Glutamatergic neuron (in vitro differentiated cells): Measurements from ENCODE around the gene NEK7. TPM values are rescaled to one million over a fixed set of nuclear protein-coding genes. Genes with fewer than 3 reads are reported as not detected.

ENCODE experiments used
- DNase-seq: peaks from one replicate; pipeline ENCODE4 v3.0.0; 2022
- H3K27ac Mint-ChIP-seq: one replicate; pipeline ENCODE4 v1.8.0; 2020; ENCODE audit warnings: mild to moderate bottlenecking, mixed read lengths, inconsistent platforms; ENCODE audit not compliant: unreplicated experiment
- H3K27me3 Mint-ChIP-seq: one replicate; pipeline ENCODE4 v1.8.0; 2020; ENCODE audit warnings: mild to moderate bottlenecking, moderate library complexity, mixed read lengths, inconsistent platforms; ENCODE audit not compliant: unreplicated experiment
- H3K36me3 Mint-ChIP-seq: one replicate; pipeline ENCODE4 v1.8.0; 2020; ENCODE audit warnings: mild to moderate bottlenecking, mixed read lengths, inconsistent platforms; ENCODE audit not compliant: unreplicated experiment
- H3K4me1 Mint-ChIP-seq: one replicate; pipeline ENCODE4 v1.8.0; 2020; ENCODE audit warnings: mild to moderate bottlenecking, low read depth, mixed read lengths, inconsistent platforms; ENCODE audit not compliant: unreplicated experiment
- H3K4me3 Mint-ChIP-seq: one replicate; pipeline ENCODE4 v1.8.0; 2020; ENCODE audit warnings: mild to moderate bottlenecking, mixed read lengths, inconsistent platforms; ENCODE audit not compliant: unreplicated experiment
- H3K9me3 Mint-ChIP-seq: one replicate; pipeline ENCODE4 v1.8.0; 2020; ENCODE audit warnings: mild to moderate bottlenecking, moderate library complexity, mixed read lengths, inconsistent platforms; ENCODE audit not compliant: unreplicated experiment
- total RNA-seq: library from RNA; stranded (reverse); fragmentation: NEBNext Ultra II Directional; extraction: Animal tissue kit (Norgen Biotek cat#: 25700); gene quantifications from one replicate; pipeline ENCODE4 v1.2.1, GENCODE V29; 2021; ENCODE audit not compliant: unreplicated experiment
- TF ChIP-seq, protein P1 (sequence below): fragments of 200-600 bp; sonication (generic); IDR thresholded peaks from one replicate; pipeline ENCODE4 v1.5.0; 2021; ENCODE audit not compliant: partially characterized antibody, unreplicated experiment

Gene NEK7
- total RNA-seq, 1 donor from 2014 or later, result 11.5 TPM

DNA sequence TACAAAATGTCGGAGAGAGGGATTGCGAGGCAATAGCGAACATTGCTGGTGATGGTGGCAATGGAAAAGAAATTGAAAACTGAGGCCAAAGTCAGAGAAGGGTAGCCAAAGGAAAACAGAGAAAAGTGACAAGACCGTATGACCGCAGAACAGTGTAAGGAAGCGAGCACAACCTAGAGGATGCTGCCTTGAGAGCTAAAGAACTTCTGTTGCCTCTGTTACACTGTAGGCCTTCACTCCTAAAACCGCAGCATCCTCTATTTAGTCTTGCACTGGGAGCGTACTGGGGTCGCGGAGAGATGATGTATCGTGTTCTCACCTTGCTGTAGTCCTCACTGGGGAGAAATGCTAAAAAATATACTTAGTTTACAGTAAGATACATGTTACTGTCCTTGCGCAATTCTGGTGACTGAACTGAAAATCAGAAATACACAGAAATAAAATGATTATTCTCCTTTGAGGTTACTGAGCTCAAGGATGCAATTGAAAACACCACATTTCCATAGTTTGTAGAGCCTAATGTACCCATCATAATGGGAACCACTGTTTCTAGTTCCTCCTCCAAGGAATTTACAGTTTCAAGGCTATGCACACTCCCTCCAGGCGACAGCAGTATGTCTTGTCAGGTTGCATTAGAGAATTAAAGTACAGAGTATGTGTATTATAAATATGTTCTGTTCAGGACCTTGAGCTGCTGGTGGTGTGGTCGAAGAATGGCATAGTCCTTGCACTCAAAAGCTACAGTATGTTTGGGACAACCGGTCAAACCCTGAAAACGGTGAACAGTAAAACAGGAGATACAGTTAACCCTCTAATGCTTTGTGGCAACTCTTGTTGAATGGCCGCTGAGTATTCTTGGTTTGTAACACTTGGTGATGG lies 1.3 kb downstream of the NEK7 start:
- Mint-ChIP-seq H3K4me1 (peaks cover 12% of the 10 kb centered on the region), H3K27me3 (no peaks in the 10 kb centered on the region), H3K36me3 (no peaks in the 10 kb centered on the region), H3K4me3 (peak overlapping the region; percentile 99), H3K27ac (peak overlapping the region; percentile 16), H3K9me3 (peaks cover 8% of the 10 kb centered on the region)
- DNase-seq, result no peak
- TF ChIP-seq, protein P1, sequence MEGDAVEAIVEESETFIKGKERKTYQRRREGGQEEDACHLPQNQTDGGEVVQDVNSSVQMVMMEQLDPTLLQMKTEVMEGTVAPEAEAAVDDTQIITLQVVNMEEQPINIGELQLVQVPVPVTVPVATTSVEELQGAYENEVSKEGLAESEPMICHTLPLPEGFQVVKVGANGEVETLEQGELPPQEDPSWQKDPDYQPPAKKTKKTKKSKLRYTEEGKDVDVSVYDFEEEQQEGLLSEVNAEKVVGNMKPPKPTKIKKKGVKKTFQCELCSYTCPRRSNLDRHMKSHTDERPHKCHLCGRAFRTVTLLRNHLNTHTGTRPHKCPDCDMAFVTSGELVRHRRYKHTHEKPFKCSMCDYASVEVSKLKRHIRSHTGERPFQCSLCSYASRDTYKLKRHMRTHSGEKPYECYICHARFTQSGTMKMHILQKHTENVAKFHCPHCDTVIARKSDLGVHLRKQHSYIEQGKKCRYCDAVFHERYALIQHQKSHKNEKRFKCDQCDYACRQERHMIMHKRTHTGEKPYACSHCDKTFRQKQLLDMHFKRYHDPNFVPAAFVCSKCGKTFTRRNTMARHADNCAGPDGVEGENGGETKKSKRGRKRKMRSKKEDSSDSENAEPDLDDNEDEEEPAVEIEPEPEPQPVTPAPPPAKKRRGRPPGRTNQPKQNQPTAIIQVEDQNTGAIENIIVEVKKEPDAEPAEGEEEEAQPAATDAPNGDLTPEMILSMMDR, result no peak

DNA sequence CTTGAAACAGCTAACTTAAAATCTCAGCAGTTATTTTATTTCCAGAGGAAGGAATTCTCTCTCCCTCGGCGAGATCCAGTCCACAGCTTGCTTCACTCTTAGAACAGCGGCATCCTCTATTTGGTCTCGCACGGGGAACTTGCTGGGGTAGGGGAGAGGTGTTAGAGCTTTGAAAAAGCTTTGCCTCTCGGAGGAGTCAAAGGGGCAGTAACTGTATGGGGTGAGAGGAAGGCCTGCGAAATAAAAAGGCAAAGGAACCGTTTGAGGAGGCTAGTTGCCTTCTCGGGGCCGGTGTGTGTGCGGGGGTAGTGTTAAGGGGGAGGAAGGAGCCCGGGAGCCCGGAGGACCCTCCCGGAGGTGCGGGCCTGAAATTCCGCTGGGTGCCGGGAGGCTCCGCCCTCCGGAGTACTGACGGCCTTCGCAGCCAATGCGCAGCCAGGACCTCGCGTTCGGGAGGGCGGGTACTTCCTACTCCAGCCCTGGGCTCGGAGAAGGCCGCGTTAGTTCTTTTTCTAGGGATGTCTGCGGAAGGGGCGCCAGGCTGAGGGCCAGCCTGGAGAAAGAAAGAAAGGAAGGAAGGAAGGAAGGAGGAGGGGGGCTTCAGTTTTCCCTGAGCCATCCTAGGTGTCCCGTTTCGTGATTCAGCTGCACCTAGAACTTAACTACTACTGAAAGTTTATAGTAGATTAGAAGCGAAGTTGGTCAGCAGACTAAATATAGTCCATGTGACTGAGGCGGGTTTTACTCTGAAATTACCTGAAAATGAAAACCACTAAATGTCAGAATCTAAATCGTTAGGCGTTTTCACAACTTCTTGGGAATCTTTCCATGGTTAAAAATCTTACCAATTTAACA lies 2.2 kb downstream of the NEK7 start:
- Mint-ChIP-seq H3K4me3 (peak overlapping the region; percentile 99), H3K4me1 (peaks cover 12% of the 10 kb centered on the region), H3K9me3 (peaks cover 8% of the 10 kb centered on the region), H3K27me3 (no peaks in the 10 kb centered on the region), H3K36me3 (no peaks in the 10 kb centered on the region), H3K27ac (peak overlapping the region; percentile 62)
- TF ChIP-seq, protein P1, result no peak
- peak; percentile 92 for DNase-seq

DNA sequence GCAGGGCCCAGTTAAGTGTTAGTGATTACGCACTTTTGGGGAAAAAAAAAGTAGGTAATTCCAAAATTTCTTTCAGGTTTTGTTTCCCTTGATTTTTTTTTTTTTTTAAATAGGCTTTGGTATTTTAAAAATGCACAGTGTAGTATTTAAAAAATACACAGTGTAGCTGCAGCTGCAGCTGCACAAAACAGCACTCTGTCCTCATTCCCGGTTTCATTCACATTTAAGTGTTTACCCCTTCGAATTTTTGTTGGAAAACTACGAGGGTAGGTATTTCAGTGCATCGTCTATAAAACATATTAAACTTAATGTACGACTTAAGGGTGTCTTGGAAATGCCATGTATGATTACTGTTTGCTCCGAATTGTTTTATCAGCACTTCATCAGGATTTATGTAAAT lies 3.4 kb downstream of the NEK7 start:
- Mint-ChIP-seq H3K27ac (peak overlapping the region; percentile 34), H3K9me3 (peaks cover 8% of the 10 kb centered on the region)

DNA sequence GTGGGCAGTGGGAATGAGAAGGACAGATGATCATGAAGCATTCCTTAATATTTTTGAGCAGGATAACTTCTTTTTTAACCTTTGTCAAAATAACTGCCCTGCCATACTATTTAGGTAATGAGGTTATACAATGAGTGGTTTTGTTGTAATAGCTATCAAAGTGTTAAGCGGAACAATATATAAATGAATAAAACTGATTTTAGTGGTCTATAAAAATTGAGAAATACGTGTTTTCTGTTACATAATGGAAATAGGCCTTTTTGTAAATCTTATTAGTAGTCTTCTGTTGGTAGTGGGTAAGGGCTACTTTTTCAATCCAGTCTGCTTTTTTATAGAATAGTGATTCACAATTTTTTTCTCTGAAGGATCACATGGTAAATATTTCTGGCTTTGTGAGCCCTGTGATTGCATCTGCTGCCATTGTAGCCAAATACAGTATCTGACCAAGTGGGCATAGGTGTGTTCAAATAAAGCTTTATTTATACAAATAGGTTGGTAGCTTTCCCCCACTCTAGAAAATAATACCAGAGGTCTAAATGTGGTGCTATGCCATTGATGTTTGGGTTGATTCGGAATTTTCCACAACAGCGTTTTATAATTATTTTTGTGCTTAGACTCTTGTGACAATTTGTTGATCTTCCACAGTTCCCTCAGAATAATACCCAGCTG lies 4.3 kb downstream of the NEK7 start:
- Mint-ChIP-seq H3K4me3 (no peak overlapping the region), H3K27ac (no peak overlapping the region), H3K9me3 (peaks cover 5% of the 10 kb centered on the region), H3K36me3 (no peaks in the 10 kb centered on the region), H3K27me3 (no peaks in the 10 kb centered on the region), H3K4me1 (peaks cover 12% of the 10 kb centered on the region)
- TF ChIP-seq, protein P1, result no peak
- no peak for DNase-seq

More for the DNA sequence above, 3.4 kb downstream of the NEK7 start:
- Mint-ChIP-seq H3K27me3 (no peaks in the 10 kb centered on the region), H3K36me3 (no peaks in the 10 kb centered on the region), H3K4me1 (peaks cover 12% of the 10 kb centered on the region), H3K4me3 (no peak overlapping the region)
- DNase-seq, result no peak
- TF ChIP-seq, protein P1, result no peak
